IMR-90 (cell line): ENCODE measurements around the gene DLAT. TPM values are rescaled to one million over a fixed set of nuclear protein-coding genes. Genes with fewer than 3 reads are reported as not detected.

Experiments
- CEBPB ChIP-seq: IDR thresholded peaks from 2 replicates; pipeline ENCODE4 v1.6.1; 2012; ENCODE audit warnings: low read depth, low read length, improper control_type of control experiment
- FOS ChIP-seq: fragments of 150-350 bp; IDR thresholded peaks from 2 replicates; pipeline ENCODE4 v1.6.1; 2016; ENCODE audit warnings: low read depth, low read length
- MXI1 ChIP-seq: IDR thresholded peaks from 2 replicates; pipeline ENCODE4 v1.6.1; 2012; ENCODE audit warnings: low read depth, mild to moderate bottlenecking, low read length, moderate library complexity, borderline replicate concordance
- RAD21 ChIP-seq: IDR thresholded peaks from 2 replicates; pipeline ENCODE4 v1.6.1; 2012; ENCODE audit warnings: low read length, improper control_type of control experiment
- polyA plus RNA-seq, 3 experiments: library from polyadenylated mRNA; depleted of rRNA; stranded (reverse); fragments of >200 nt; gene quantifications; 2 replicates each; pipeline ENCODE4 v1.2.3, GENCODE V29; 2012; ENCODE audit warnings: low replicate concordance in 1 of 3
- total RNA-seq: library from RNA; depleted of rRNA; stranded (reverse); fragments of >200 nt; gene quantifications from 2 replicates; pipeline ENCODE4 v1.2.3, GENCODE V29; 2012

Gene DLAT
- total and polyA plus RNA-seq, 2 of the 4 experiments (the other 2 are of a cell fraction) = 15.5 to 27.2 TPM

DNA sequence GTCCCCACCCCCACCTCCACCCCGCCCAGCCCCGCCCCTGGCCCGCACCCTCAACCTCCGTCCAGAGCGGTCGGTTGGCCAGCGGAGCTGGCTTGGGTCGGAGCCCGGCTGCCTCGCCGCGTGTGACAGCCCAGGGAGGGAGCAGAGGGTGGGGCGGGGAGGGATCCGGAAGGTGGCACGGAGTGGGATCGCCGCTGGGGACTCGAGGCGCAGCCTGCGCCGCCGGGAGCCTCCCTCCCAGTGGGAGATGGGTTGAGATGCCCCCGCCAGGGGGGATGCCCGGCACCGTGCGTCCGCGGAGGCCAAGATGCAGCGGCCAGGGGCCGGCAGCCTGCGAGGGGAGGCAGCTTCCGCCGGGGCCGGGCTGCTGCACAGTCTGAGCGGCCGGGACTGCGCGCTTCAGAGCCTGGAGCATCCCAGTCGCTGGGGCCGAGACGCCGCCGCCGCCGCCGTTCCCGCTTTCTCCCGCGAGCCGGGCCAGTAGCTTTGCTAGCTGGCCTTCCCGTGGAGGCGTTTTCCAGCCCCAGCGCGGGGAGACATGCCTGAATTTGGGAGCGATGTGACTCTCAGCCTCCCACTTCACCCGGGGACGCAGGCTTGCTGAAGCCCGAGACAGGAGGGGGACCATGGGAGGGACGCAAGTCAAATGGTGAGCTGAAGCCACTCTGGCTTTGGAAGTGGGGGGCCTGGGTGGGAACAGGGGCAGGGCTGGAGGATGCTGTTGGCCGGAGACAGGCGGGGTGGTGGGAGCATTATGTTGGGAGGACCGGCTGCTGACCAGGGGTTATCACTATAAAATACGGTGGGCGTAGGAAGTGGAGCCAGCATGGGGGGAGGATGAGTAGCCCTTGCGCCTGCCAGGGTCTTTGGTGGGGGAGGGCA lies 47.8 kb upstream of the DLAT start (continued):
- no peak for TF ChIP-seq CEBPB
- TF ChIP-seq FOS = no peak
- no peak for TF ChIP-seq RAD21
- no peak for TF ChIP-seq MXI1
